Lower leg skin (tissue), 3 donors: ENCODE results near the gene ZFHX3.

ENCODE experiments used
- POLR2A ChIP-seq, 2 donors: fragments of 450-650 bp; IDR thresholded peaks; one replicate each; pipeline ENCODE4 v1.6.1; 2016 to 2017; ENCODE audit warnings: antibody characterized with exemption in 2 of 2, mild to moderate bottlenecking in 1 of 2, moderate library complexity in 1 of 2
- TF ChIP-seq, protein P1 (sequence below), 3 donors: fragments of 450-650 bp; IDR thresholded peaks; one replicate each; pipeline ENCODE4 v1.5.1; 2016; ENCODE audit warnings: antibody characterized with exemption in 3 of 3, mild to moderate bottlenecking in 3 of 3, moderate library complexity in 2 of 3

DNA sequence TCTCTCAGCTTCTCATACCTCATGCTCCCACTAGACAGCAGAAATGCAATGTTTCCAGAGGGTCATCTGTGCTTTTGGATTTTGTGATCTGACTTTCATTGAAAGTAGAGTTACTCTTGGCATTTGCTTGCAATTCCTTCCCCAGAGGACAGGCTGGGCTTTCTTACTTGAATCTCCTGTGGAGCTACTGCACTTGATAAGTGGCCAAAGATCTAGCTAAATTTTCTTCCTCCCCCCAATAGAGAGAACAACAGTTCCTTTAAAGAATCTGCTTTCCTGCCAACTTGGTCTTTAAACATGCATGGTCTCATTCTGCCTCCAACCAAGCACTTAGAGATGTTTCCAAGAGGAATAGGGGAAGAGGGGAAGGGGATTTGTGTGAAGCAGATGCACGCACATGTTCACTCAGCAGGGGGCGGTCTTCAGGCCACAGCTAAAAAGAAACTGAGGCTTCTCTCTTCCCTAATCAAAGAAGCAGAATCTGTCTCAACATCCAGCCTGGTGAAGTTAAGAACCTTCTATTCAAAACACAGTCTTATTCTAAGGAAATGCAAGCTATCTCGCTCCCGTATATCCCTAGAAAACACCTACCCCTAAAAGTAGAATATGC is 229.6 kb downstream of the ZFHX3 start:
- TF ChIP-seq, protein P1, sequence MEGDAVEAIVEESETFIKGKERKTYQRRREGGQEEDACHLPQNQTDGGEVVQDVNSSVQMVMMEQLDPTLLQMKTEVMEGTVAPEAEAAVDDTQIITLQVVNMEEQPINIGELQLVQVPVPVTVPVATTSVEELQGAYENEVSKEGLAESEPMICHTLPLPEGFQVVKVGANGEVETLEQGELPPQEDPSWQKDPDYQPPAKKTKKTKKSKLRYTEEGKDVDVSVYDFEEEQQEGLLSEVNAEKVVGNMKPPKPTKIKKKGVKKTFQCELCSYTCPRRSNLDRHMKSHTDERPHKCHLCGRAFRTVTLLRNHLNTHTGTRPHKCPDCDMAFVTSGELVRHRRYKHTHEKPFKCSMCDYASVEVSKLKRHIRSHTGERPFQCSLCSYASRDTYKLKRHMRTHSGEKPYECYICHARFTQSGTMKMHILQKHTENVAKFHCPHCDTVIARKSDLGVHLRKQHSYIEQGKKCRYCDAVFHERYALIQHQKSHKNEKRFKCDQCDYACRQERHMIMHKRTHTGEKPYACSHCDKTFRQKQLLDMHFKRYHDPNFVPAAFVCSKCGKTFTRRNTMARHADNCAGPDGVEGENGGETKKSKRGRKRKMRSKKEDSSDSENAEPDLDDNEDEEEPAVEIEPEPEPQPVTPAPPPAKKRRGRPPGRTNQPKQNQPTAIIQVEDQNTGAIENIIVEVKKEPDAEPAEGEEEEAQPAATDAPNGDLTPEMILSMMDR (IDR thresholded peaks at IDR 0.05): no peak
- no peak for TF ChIP-seq POLR2A (IDR thresholded peaks at IDR 0.05)
